GM06990 (cell line): Measurements from ENCODE around the gene ZBTB7C.

Experiments used
- DNase-seq: peaks from one replicate; pipeline ENCODE4 v3.0.0-alpha.2; 2011; ENCODE audit not compliant: insufficient read length; ENCODE audit errors: extremely low read depth
- H3K27me3 ChIP-seq: replicated peaks from 2 replicates; pipeline ENCODE4 v1.6.0; 2011; ENCODE audit warnings: low read length; ENCODE audit not compliant: control insufficient read depth, insufficient read depth
- H3K36me3 ChIP-seq: 2 replicates; pipeline ENCODE4 v1.5.1; 2011; ENCODE audit warnings: low read length; ENCODE audit not compliant: control insufficient read depth, insufficient read depth
- H3K4me3 ChIP-seq: replicated peaks from 2 replicates; pipeline ENCODE4 v1.5.1; 2011; ENCODE audit warnings: low read depth, mild to moderate bottlenecking, control low read depth, low read length
- CTCF ChIP-seq: IDR thresholded peaks from 2 replicates; pipeline ENCODE4 v1.5.1; 2011; ENCODE audit warnings: low read length, control low read depth, mild to moderate bottlenecking, inconsistent platforms; ENCODE audit not compliant: insufficient read depth, poor library complexity, severe bottlenecking

The ZBTB7C gene

GRCh38 chr18:48452861-48453323, 43.7 kb upstream of the ZBTB7C start:
- DNase-seq = no peak
- H3K36me3 ChIP-seq = no peaks in the 10 kb centered on the region
- no peak overlapping the region for H3K4me3 ChIP-seq
- TF ChIP-seq CTCF = no peak
- no peaks in the 10 kb centered on the region; the same call in 1 of the 2 replicates for H3K27me3 ChIP-seq

GRCh38 chr18:48450685-48451084, 41.5 kb upstream of the ZBTB7C start:
- H3K36me3 ChIP-seq = no peaks in the 10 kb centered on the region
- H3K4me3 ChIP-seq = no peak overlapping the region
- no peak for DNase-seq
- no peak for TF ChIP-seq CTCF
- H3K27me3 ChIP-seq = no peaks in the 10 kb centered on the region; the same call in 1 of the 2 replicates

- no peaks in the 10 kb centered on the region for H3K36me3 ChIP-seq
- no peak overlapping the region for H3K4me3 ChIP-seq
- peaks cover 2% of the 10 kb centered on the region for H3K27me3 ChIP-seq
- peak; percentile 96 for TF ChIP-seq CTCF
- peak; percentile 44 for DNase-seq
These were observed 37.5 kb upstream of the ZBTB7C start for GRCh38 chr18:48446582-48447225.

- Histone ChIP-seq H3K27me3 (peaks cover 2% of the 10 kb centered on the region), H3K4me3 (no peak overlapping the region), H3K36me3 (no peaks in the 10 kb centered on the region)
- no peak for DNase-seq
- TF ChIP-seq CTCF = peak; percentile 95
These were observed 36.4 kb upstream of the ZBTB7C start for GRCh38 chr18:48445540-48445939.

- TF ChIP-seq CTCF = no peak
- Histone ChIP-seq H3K36me3 (no peaks in the 10 kb centered on the region), H3K4me3 (no peak overlapping the region), H3K27me3 (peaks cover 2% of the 10 kb centered on the region)
- DNase-seq = no peak
These were observed 33.6 kb upstream of the ZBTB7C start for GRCh38 chr18:48442761-48443160.
